A549 (cell line): ENCODE results near the gene TMEM115. TPM values are rescaled to one million over a fixed set of nuclear protein-coding genes. Genes with fewer than 3 reads are reported as not detected.
A peak's percentile ranks its signal among the peaks of the same experiment; 100 is the strongest.

Experiments used
- ATAC-seq, 2 experiments: fragments of 200-7000 bp in 1 of 2; fragments of >200 bp in 1 of 2; cut with Nextera tagmentation in 1 of 2; cut with Tn5 transposase in 1 of 2; 3 replicates each; pipeline versions ENCODE4 v1.8.0 to v1.9.1; 2018 to 2020; ENCODE audit warnings: mild to moderate bottlenecking in 1 of 2, moderate library complexity in 1 of 2
- CTCF ChIA-PET: fragments of 300-600 bp; sonication (Branson Sonifier 250); formaldehyde crosslinking; extraction: SDS; loops from one replicate; lab custom pipeline; 2021; ENCODE audit warnings: antibody characterized with exemption, inconsistent platforms; lab: Yijun Ruan, JAX
- POLR2A ChIA-PET: fragments of 350-600 bp; formaldehyde crosslinking; extraction: SDS; loops from one replicate; lab custom pipeline; 2021; ENCODE audit warnings: antibody characterized with exemption, inconsistent platforms; lab: Yijun Ruan, JAX
- DNase-seq, 2 experiments: peaks; one replicate each; pipeline versions ENCODE4 v3.0.0 to v3.0.0-alpha.2; 2011 to 2016; ENCODE audit warnings: low read depth in 1 of 2, low spot score in 1 of 2
- FAIRE-seq: peaks from 2 replicates; lab custom pipeline; 2011; peaks lifted over from hg19 to GRCh38; lab: Jason Lieb, UNC
- H3K27ac ChIP-seq, 2 experiments: fragments of >200 bp; sonication (Bioruptor Twin); formaldehyde crosslinking; 3 replicates each; pipeline ENCODE4 v1.5.1; 2016 to 2017
- H3K4me1 ChIP-seq: fragments of >200 bp; sonication (Bioruptor Twin); formaldehyde crosslinking; 3 replicates; pipeline ENCODE4 v1.6.1; 2016
- H3K4me2 ChIP-seq: fragments of >200 bp; sonication (Bioruptor Twin); formaldehyde crosslinking; 3 replicates; pipeline ENCODE4 v1.6.1; 2016
- H3K4me3 ChIP-seq: fragments of >200 bp; sonication (Bioruptor Twin); formaldehyde crosslinking; 3 replicates; pipeline ENCODE4 v1.5.1; 2016
- H3K9me3 ChIP-seq: fragments of >200 bp; sonication (Bioruptor Twin); formaldehyde crosslinking; 3 replicates; pipeline ENCODE4 v1.6.1; 2016
- BHLHE40 ChIP-seq: IDR thresholded peaks from 2 replicates; pipeline ENCODE4 v1.6.1; 2012; ENCODE audit warnings: low read depth, low read length, inconsistent platforms
- CBX8 ChIP-seq: fragments of 200-600 bp; sonication (generic); IDR thresholded peaks from 2 replicates; pipeline ENCODE4 v1.6.1; 2016
- CHD2 ChIP-seq: fragments of 150-350 bp; IDR thresholded peaks from 2 replicates; pipeline ENCODE4 v1.6.1; 2014; ENCODE audit warnings: low read length; ENCODE audit not compliant: partially characterized antibody
- FOSL2 ChIP-seq, 2 experiments: fragments of 450-650 bp in 1 of 2; fragments of >200 bp in 1 of 2; sonication (Bioruptor Twin) in 1 of 2; formaldehyde crosslinking; IDR thresholded peaks; 2 replicates each; pipeline versions ENCODE4 v1.5.0 to v1.6.1; 2016 to 2020; ENCODE audit warnings: mild to moderate bottlenecking in 1 of 2, moderate library complexity in 1 of 2
- FOXS1 ChIP-seq: fragments of 250-450 bp; sonication (Bioruptor Pico); IDR thresholded peaks from 2 replicates; pipeline ENCODE4 v1.5.0; 2020; ENCODE audit warnings: mild to moderate bottlenecking, moderate library complexity
- HES2 ChIP-seq: fragments of >200 bp; sonication (Bioruptor Twin); formaldehyde crosslinking; IDR thresholded peaks from 2 replicates; pipeline ENCODE4 v1.6.1; 2016
- HOXB13 ChIP-seq: fragments of 250-450 bp; sonication (Bioruptor Pico); IDR thresholded peaks from 2 replicates; pipeline ENCODE4 v1.5.0; 2020; ENCODE audit warnings: low read depth, mild to moderate bottlenecking, moderate library complexity
- HOXB5 ChIP-seq: fragments of 250-450 bp; sonication (Bioruptor Pico); IDR thresholded peaks from 2 replicates; pipeline ENCODE4 v1.5.0; 2020; ENCODE audit warnings: mild to moderate bottlenecking, moderate library complexity
- JUN ChIP-seq, 2 experiments: fragments of >200 bp; sonication (Bioruptor Twin); formaldehyde crosslinking; IDR thresholded peaks; 2 replicates in 1 of 2; 3 replicates in 1 of 2; pipeline ENCODE4 v1.6.1; 2016 to 2017
- JUNB ChIP-seq: fragments of >200 bp; sonication (Bioruptor Twin); formaldehyde crosslinking; IDR thresholded peaks from 2 replicates; pipeline ENCODE4 v1.6.1; 2016
- KDM1A ChIP-seq: fragments of 200-600 bp; sonication (generic); IDR thresholded peaks from 2 replicates; pipeline ENCODE4 v1.6.1; 2016; ENCODE audit warnings: low read depth, mild to moderate bottlenecking
- KDM5A ChIP-seq: fragments of 200-600 bp; sonication (generic); IDR thresholded peaks from 2 replicates; pipeline ENCODE4 v1.6.1; 2016; ENCODE audit warnings: antibody characterized with exemption, mild to moderate bottlenecking
- MAFK ChIP-seq: fragments of 450-650 bp; IDR thresholded peaks from 2 replicates; pipeline ENCODE4 v1.6.1; 2014; ENCODE audit not compliant: partially characterized antibody
- NFE2L2 ChIP-seq: fragments of 150-350 bp; conservative IDR thresholded peaks from 2 replicates; pipeline ENCODE4 v1.6.1; 2014; ENCODE audit warnings: low read length
- POLR2AphosphoS2 ChIP-seq: conservative IDR thresholded peaks from 2 replicates; pipeline ENCODE4 v1.6.1; 2012; ENCODE audit warnings: low read length, improper control_type of control experiment, inconsistent platforms
- RCOR1 ChIP-seq: fragments of 150-350 bp; IDR thresholded peaks from 2 replicates; pipeline ENCODE4 v1.6.1; 2014; ENCODE audit warnings: antibody characterized with exemption, low read length, low read depth
- RFX5 ChIP-seq: fragments of 450-650 bp; IDR thresholded peaks from 2 replicates; pipeline ENCODE4 v1.7.1; 2014; ENCODE audit warnings: antibody characterized with exemption, mild to moderate bottlenecking, moderate library complexity
- WGBS: methylation state at CpG from one replicate; pipeline ENCODE4 v1.1.6; 2017; ENCODE audit errors: missing lambda C conversion rate; 5-methylcytosine and 5-hydroxymethylcytosine counted together
- polyA plus RNA-seq, 4 experiments: library from polyadenylated mRNA; depleted of rRNA in 3 of 4; stranded (reverse); fragments of >200 nt; fragmentation: RNase III in 1 of 4; extraction: RNeasy Plus Mini Kit Qiagen cat#74134 plus additional on column Dnase treatment in 1 of 4; gene quantifications; 2 replicates in 3 of 4; 3 replicates in 1 of 4; pipeline ENCODE4 v1.2.3, GENCODE V29; 2011 to 2017
- TF ChIP-seq, protein P1 (sequence below): fragments of >200 bp; sonication (Bioruptor Twin); formaldehyde crosslinking; IDR thresholded peaks from 3 replicates; pipeline ENCODE4 v1.6.1; 2016
- TF ChIP-seq, protein P2 (sequence below): fragments of 250-450 bp; sonication (Bioruptor Pico); IDR thresholded peaks from 2 replicates; pipeline ENCODE4 v1.5.0; 2021; ENCODE audit warnings: mild to moderate bottlenecking, moderate library complexity, borderline replicate concordance
- TF ChIP-seq, protein P3 (sequence below): fragments of 450-650 bp; IDR thresholded peaks from 2 replicates; pipeline ENCODE4 v1.6.1; 2014; ENCODE audit warnings: antibody characterized with exemption
- TF ChIP-seq, protein P4 (sequence below): fragments of 200-600 bp; sonication (generic); IDR thresholded peaks from 2 replicates; pipeline ENCODE4 v1.6.1; 2016; ENCODE audit warnings: antibody characterized with exemption, mild to moderate bottlenecking, moderate library complexity
- TF ChIP-seq, protein P5 (sequence below): IDR thresholded peaks from 2 replicates; pipeline ENCODE4 v1.6.1; 2012

TMEM115 gene
- polyA plus RNA-seq, 2 of the 4 experiments (the other 2 are of a cell fraction), result 17.4 to 26.8 TPM

GRCh38 chr3:50339485-50340146, 19.7 kb downstream of the TMEM115 start:
- WGBS, result 77% methylated on average over 13 of the region's 14 CpGs
- CTCF ChIA-PET, result interaction anchor here (0.9 kb wide), 1 partner anchor 9 kb away, joined by 3 read pairs; no protein-coding TSS in a partner anchor
- ATAC-seq (no peak), FAIRE-seq (no peak), DNase-seq (no peak)
- no peak overlapping the region for H3K4me2 ChIP-seq
- no peak overlapping the region for H3K4me3 ChIP-seq
- H3K27ac ChIP-seq, result no peak overlapping the region
- POLR2A ChIA-PET, result interaction anchor here (0.7 kb wide), 1 partner anchor 161 kb away, joined by 4 read pairs; no protein-coding TSS in a partner anchor
- TF ChIP-seq, protein P1, sequence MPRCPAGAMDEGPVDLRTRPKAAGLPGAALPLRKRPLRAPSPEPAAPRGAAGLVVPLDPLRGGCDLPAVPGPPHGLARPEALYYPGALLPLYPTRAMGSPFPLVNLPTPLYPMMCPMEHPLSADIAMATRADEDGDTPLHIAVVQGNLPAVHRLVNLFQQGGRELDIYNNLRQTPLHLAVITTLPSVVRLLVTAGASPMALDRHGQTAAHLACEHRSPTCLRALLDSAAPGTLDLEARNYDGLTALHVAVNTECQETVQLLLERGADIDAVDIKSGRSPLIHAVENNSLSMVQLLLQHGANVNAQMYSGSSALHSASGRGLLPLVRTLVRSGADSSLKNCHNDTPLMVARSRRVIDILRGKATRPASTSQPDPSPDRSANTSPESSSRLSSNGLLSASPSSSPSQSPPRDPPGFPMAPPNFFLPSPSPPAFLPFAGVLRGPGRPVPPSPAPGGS, result no peak
- TF ChIP-seq CBX8, result no peak
- H3K9me3 ChIP-seq, result no peaks in the 10 kb centered on the region
- H3K4me1 ChIP-seq, result peaks cover 21% of the 10 kb centered on the region

- Histone ChIP-seq H3K4me1 (peaks cover 27% of the 10 kb centered on the region), H3K27ac (no peak overlapping the region), H3K9me3 (no peaks in the 10 kb centered on the region), H3K4me3 (no peak overlapping the region), H3K4me2 (no peak overlapping the region)
- TF ChIP-seq KDM5A (no peak), CHD2 (no peak), POLR2AphosphoS2 (no peak), HES2 (no peak)
- TF ChIP-seq, protein P2, sequence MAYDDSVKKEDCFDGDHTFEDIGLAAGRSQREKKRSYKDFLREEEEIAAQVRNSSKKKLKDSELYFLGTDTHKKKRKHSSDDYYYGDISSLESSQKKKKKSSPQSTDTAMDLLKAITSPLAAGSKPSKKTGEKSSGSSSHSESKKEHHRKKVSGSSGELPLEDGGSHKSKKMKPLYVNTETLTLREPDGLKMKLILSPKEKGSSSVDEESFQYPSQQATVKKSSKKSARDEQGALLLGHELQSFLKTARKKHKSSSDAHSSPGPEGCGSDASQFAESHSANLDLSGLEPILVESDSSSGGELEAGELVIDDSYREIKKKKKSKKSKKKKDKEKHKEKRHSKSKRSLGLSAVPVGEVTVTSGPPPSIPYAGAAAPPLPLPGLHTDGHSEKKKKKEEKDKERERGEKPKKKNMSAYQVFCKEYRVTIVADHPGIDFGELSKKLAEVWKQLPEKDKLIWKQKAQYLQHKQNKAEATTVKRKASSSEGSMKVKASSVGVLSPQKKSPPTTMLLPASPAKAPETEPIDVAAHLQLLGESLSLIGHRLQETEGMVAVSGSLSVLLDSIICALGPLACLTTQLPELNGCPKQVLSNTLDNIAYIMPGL (CRISPR knock-in tag), result no peak
- ChIA-PET CTCF (interaction anchor here (0.7 to 3.1 kb wide), 3 partner anchors 8 to 15 kb away, joined by 3 to 15 read pairs (median 3); no protein-coding TSS in a partner anchor), POLR2A (interaction anchor here (0.7 kb wide), 1 partner anchor 162 kb away, joined by 4 read pairs; no protein-coding TSS in a partner anchor)
- ATAC-seq (no peak), DNase-seq (no peak), FAIRE-seq (no peak)
- 79% methylated on average over 5 of the region's 5 CpGs for WGBS
These were observed 20.4 kb downstream of the TMEM115 start for GRCh38 chr3:50338965-50339364.

DNA sequence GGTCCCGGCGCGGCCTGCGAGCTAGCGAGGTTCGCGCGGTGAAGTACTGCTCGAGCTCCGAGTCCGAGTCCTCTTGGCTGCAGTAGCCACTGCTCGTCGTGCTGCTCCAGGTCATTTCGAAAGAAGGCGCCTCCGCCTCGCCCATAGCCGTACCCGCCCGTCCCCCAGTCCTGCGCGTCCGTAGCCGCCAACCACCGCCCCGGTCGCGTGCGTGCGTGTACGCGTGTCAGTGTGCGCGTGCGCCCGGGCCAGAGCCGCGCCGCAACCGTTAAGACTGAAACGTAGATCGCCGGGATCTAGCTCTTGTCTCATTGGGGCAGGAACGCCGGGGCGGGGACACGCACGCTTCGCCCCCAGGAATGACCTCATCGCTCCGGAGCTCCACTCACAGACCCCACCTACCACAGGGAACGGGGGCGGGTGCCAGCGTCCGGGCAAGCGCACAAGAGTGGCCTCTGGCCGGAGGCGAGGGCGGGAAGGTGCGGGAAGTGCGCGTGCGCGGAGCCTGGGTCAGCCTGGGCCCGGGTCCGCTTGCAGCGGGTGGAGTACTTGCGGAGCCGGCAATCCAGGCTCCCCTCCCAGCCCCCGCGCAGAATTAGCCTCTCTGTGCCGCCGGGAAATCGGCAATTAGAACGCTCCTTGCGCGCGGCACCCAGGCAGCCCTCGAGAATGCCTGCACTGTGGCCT, 22.0 kb downstream of the TMEM115 start:
- H3K27ac ChIP-seq, result peak overlapping the region; percentile 92 to 98
- peak overlapping the region; percentile 72 for H3K4me3 ChIP-seq
- WGBS, result 0% methylated on average over 4 of the region's 79 CpGs
- no peaks in the 10 kb centered on the region for H3K9me3 ChIP-seq
- peaks cover 29% of the 10 kb centered on the region for H3K4me1 ChIP-seq
- DNase-seq, result peak; percentile 97 to 98
- peak; percentile 91 to 93 for ATAC-seq
- ChIA-PET CTCF (interaction anchor here (1.2 to 6.2 kb wide), 3 partner anchors 10 to 16 kb away, joined by 3 to 56 read pairs (median 15); partner anchors contain the start of gene HYAL2), POLR2A (interaction anchor here (0.9 to 2.0 kb wide), 12 partner anchors 9 to 274 kb away, joined by 3 to 27 read pairs (median 4); partner anchors contain the start of genes CISH, CYB561D2, HEMK1 and HYAL3)
- no peak for FAIRE-seq
- H3K4me2 ChIP-seq, result peak overlapping the region; percentile 97
- TF ChIP-seq, protein P3, sequence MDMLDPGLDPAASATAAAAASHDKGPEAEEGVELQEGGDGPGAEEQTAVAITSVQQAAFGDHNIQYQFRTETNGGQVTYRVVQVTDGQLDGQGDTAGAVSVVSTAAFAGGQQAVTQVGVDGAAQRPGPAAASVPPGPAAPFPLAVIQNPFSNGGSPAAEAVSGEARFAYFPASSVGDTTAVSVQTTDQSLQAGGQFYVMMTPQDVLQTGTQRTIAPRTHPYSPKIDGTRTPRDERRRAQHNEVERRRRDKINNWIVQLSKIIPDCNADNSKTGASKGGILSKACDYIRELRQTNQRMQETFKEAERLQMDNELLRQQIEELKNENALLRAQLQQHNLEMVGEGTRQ, result no peak
- TF ChIP-seq KDM1A (no peak), MAFK (no peak), JUNB (no peak), RFX5 (no peak), RCOR1 (no peak), FOXS1 (CRISPR knock-in tag) (no peak), FOSL2 (IDR thresholded peaks at IDR 0.05) (no peak), FOSL2 (CRISPR knock-in tag; IDR thresholded peaks at IDR 0.05) (no peak), HES2 (no peak), HOXB13 (CRISPR knock-in tag) (no peak), CHD2 (no peak), NFE2L2 (no peak), BHLHE40 (peak; percentile 72), JUN (IDR thresholded peaks at IDR 0.05) (0 out of 5 replicates have a peak, but pooled peaks have one; percentile 25 to 48), HOXB5 (CRISPR knock-in tag) (no peak)
- TF ChIP-seq, protein P4, sequence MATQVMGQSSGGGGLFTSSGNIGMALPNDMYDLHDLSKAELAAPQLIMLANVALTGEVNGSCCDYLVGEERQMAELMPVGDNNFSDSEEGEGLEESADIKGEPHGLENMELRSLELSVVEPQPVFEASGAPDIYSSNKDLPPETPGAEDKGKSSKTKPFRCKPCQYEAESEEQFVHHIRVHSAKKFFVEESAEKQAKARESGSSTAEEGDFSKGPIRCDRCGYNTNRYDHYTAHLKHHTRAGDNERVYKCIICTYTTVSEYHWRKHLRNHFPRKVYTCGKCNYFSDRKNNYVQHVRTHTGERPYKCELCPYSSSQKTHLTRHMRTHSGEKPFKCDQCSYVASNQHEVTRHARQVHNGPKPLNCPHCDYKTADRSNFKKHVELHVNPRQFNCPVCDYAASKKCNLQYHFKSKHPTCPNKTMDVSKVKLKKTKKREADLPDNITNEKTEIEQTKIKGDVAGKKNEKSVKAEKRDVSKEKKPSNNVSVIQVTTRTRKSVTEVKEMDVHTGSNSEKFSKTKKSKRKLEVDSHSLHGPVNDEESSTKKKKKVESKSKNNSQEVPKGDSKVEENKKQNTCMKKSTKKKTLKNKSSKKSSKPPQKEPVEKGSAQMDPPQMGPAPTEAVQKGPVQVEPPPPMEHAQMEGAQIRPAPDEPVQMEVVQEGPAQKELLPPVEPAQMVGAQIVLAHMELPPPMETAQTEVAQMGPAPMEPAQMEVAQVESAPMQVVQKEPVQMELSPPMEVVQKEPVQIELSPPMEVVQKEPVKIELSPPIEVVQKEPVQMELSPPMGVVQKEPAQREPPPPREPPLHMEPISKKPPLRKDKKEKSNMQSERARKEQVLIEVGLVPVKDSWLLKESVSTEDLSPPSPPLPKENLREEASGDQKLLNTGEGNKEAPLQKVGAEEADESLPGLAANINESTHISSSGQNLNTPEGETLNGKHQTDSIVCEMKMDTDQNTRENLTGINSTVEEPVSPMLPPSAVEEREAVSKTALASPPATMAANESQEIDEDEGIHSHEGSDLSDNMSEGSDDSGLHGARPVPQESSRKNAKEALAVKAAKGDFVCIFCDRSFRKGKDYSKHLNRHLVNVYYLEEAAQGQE, result no peak
- TF ChIP-seq, protein P5, sequence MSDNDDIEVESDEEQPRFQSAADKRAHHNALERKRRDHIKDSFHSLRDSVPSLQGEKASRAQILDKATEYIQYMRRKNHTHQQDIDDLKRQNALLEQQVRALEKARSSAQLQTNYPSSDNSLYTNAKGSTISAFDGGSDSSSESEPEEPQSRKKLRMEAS, result peak; percentile 84
